ENCODE data around the gene ATP13A2.

The ATP13A2 gene

DNA sequence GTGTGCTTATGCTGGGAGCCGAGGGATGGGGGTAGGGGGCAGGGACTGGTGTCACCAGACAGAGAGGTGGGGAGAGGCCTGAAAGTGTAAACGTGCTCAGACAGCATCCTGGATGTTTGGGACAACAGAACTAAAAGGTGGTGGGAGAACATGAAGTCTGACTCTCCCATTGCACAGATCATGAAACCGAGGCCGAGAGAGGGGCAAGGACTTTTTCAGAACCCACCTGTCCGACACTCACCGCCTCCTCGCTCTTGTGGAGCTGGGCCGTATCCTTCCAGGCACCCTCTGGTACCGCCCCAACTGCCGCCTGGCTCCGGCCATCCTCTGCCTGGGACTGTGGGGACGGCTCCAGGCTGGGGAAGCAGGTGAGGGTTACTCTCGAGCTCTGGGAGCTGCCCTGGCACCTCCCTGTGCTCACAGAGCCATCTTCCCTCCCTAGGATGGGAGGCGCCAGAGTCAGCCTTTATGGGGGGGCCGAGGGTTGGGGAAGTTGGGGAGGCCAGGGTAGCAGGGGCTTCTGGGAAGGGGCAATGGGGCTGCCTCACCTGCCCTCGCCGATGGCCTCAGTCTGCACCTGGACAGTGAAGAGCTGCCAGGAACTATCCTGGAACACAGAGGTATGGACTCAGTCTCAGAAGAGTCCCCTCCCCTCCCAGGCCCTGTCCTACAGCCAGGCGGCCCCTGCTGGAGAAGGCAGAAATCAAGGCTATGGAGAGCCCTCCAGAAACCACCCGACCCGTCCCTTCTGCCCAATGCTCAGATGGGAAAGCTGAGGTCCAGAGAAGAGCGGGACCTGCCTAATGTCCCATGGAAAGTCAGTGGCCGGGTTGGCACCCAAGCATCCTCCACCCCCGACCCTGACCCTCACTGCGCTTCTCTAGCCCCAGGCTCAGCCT is 7.0 kb downstream of the ATP13A2 start:
- no peak for DNase-seq (ENCODE audit: low read depth, low spot score)

DNA sequence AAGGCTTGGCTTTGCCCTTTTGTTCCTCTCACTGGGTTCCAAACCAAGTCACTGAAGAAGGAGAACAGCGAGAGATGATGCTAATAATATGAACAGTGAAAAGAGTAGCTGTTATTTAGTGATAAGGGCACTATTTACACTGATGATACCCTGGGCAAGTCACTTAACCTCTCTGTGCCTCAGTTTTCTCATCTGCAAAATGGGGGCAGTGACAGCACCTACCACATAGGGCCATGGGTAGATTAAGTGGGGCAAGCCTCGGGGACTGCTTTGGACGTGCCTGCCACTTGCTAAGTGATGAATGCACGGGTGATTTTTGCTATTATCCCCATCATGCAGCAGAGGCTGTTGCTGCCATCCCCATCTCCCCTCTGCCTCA is 9.2 kb downstream of the ATP13A2 start:
- DNase-seq (ENCODE audit: low read depth, low spot score), result no peak

DNA sequence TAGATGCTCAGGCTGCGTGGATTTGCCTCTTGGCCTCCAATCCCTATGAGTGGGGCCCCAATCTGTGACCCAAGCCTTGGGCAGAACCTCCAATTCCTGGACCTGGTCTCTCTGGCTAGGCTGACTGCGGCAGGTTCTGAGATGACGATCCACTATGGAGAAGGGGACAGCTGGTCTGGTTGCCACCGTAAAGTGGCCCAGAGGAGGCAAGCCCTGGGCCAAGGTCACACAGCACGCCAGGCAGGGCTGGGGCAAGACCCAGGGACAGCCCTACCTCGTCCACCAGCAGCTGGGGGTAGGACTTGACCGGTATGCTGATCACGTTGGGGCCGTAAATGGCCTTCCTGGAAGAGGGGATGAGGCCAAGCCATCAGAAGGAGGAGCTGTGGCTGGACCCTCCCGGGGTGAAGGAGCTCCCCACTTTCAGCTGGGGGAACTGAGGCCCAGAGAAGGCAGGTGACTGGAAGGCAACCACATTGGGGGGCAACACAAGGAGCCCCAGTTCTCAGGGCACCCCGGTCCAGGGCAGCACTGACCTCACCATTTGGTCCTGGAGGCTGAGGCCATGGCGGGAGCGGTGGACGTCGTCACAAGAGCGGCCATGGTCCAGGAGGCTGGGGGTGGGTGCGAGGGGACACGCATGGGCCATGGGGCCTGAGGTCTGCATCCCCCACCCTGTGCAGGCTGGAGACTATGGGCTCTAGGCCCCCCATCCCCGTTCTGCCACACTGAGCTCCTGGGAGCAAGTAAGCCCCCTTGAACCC is 9.8 kb downstream of the ATP13A2 start:
- no peak for DNase-seq (ENCODE audit: low read depth, low spot score)

DNA sequence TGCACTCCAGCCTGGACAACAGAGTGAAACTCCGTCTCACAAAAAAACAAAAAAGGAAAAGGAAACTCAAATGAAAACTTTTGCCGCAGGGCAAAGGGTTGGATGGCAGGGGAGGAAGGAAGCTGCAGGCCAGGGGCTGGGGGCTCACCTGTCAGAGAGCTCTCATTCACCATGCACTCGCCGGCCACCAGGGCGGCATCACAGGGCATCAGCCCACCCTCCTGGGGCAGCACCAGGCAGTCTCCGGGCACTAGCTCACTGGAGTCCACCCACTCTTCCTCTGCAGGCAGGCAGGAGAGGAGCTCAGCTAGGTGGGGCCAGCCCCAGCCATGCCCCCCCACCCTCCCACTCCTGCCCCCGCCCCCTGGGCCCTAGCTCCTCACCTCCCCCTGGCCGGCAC is 11.9 kb downstream of the ATP13A2 start:
- DNase-seq (ENCODE audit: low read depth, low spot score), result no peak

DNA sequence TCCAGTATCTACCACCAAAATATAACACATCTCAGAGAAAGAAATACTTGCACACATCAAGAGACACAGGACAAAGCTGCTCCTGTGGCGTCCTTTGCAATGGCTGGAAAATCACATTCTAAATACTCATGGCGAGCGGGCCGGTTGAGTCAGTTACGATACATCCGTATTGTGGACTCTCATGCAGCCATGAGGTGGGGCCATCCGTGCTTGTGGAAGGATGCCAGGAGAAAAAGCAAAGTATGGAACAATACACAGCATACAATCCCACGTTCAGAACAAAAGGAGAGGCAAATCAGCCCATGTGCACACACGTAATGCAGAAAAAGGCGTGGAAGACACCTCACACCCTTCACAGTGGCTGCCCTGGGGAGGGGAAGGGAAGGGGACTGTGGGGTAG is 13.1 kb downstream of the ATP13A2 start:
- DNase-seq (ENCODE audit: low read depth, low spot score), result no peak

DNA sequence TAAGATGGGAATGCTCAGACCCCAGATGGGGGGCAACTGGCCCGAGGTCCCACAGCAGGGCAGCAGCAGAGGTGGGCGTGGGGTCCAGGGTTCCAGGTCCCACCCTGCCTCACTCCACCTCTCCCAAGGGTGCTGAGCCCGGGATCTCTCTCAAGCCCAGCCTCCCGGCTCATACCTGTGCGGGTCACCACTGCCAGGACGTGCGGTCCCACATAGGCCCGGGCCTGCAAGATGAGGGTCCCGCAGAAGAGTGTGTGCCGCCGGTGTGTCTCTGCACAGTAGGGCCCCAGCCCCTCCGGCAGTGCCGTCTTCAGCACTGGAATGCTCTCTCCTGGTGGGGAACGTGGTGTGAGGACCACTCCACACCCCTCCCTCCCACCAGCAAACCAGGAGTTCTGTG is 14.9 kb downstream of the ATP13A2 start:
- DNase-seq (ENCODE audit: low read depth, low spot score), result no peak

DNA sequence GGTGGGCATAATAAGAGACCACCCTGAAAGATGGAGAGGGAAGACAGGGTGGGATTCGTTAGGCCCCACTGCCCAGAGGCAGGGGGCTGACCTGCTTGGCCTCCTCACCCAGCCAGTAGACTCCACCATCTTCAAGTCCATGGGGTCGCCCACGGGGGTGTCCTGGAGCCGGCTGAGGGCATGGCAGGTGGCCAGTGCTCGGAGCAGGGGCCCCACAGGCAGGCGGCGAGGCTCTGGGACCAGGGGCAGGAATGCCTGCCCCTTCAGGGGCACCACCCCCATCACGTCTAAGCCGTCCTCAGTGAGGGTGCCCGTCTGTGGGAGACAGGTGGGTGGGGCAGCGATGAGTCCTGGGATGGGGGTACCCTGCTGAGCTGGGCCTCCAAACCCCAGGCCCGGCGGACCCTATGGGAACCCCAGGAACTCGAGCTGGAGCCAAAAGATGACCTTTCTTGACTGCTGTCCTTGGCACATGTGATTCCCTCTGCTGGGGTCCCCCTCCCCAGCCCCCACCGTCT is 18.1 kb downstream of the ATP13A2 start:
- DNase-seq (ENCODE audit: low read depth, low spot score), result no peak

DNA sequence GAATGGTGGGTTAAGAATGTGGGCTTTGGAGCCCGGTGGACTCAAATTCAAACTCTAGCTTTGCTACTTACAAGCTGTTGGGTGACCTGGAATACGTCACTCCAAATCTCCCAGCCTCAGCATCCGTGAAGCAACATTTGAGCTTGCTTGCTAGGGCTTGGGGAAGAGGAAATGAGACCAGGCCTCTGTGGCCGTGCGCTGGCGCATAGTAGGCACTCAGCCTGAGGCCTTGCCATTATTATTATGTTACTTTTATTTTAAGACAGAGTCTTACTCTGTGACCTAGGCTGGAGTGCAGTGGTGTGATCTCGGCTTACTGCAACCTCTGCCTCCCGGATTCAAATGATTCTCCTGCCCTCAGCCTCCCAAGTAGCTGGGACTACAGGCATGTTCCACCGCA is 19.1 kb downstream of the ATP13A2 start:
- no peak for DNase-seq (ENCODE audit: low read depth, low spot score)

DNA sequence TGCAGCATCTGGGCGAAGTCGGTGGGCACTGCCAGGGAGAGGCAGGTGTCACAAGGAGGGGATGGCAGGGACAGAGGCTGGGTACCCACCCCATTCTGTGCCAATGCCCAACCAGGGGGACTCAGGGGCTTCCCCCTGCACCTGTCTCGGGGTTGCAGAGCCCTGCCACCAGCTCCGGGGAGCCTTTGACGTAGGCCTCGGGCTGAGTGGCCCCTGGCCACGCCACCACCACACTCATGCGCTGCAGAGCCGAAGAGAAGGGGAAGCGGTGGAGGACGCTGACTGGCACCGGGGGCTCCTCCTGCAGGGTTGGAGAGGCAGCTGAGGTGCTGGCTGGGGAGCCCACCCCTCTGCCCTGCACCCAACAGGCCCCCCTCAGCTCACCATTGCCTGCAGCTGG is 19.6 kb downstream of the ATP13A2 start:
- no peak for DNase-seq (ENCODE audit: low read depth, low spot score)

DNA sequence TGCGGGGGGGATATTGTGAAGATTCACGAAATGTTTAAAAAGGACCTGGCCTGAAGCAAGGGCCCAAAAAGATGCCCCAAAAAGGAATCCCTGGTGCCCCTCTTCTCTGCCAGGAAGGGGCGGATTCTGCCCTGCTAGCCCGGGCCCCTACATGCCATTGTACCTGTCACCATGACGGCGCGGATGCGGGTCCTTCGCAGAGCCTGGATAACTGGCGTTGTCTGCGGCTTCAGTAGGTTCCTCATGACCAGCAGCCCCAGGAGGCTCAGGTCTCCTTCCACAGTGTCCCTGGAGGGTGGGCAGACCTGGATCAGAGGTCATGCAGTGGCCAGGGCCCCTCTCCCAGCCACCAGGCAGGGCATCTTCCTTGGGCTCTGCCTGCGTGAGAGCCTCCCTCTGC is 20.2 kb downstream of the ATP13A2 start:
- no peak for DNase-seq (ENCODE audit: low read depth, low spot score)

DNA sequence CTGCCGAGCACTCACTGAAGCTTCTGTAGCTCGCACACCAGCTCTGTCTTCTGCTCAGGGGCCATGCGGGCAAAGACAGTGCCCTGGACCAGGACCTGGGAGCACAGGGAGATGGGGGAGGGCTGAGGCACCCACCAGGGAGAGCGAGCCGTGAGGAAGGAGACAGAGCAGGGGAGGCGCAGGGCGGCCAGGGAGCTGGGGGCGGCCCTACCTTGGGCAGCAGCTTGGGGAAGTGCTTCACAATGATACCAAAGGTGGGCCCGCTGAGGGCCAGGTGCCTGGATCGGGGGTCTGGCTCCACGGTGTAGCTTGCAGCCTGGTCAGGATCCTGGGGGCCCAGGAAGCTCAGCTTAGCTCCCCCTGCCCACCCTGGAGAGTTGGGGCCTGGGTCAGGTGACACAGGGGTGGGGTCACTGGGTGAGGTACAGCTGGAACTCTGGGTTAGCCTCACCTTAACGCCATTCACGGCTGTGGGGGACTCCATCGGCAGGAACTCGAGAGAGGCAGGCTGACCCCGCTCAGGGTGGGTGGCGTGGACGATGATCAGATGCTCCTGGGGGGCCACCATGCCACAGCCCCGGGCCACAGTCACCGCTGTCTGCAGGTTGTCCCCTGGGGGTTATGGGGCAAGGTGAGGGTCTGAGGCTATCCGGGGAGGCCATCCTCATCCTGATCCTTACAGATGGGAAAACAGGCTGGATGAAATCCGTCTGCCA is 21.9 kb downstream of the ATP13A2 start:
- no peak for DNase-seq (ENCODE audit: low read depth, low spot score)

DNA sequence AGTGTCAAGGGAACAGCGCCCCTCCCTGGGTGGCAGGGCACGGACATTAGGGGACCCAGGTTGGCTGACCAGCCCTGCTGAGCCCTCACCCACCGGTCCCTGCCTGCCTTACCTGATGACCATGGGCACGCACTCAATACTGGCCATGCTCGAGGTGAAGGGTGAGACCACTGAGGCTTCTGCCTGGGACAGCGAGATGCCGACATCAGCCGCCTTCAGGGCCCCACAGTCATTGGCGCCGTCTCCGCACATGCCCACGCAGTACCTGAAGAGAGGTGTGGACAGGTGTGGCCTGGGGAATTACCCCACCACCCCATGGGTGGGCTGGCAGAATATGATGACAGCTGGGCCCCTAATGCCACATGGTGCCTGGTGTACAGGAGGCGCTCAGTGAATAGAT is 23.5 kb downstream of the ATP13A2 start:
- DNase-seq (ENCODE audit: low read depth, low spot score), result no peak

DNA sequence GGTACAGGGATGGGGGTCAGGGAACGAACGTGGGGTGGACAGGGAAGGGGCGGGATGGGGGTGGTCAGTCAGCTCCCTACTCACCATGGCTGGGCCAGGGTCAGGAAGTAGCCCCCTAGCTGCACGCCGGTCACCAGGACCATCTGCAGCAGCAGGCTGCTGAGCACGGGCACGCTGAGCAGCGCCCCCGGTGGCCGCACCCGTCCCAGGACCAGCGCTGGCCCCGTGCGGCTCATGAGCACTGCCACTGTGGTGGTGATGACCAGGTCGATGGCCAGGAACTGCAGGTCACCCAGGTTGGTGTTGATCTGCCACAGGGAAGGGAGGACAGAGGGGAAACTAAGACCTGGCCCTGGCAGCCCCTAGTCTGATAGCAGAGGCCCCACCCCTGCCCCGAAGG is 24.8 kb downstream of the ATP13A2 start:
- no peak for DNase-seq (ENCODE audit: low read depth, low spot score)

DNA sequence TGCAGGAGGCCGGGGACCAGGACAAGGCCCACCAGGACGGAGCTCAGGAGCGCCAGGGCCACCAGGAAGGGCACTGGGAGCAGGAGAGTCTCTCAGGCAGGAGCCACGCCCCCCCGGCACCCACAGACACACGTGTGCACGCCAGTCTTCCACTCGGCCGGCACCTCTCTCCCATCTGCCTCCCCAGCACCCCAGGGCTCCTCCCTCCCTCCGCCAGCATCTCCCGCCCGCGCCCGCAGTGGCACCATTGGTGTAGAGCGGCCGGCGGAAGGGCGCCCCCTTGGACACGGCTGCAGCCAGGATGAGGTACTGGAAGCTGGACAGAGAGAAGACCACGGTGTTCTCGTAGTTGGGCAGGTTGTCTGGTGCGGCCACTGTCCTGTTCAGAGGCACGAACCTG is 25.2 kb downstream of the ATP13A2 start:
- no peak for DNase-seq (ENCODE audit: low read depth, low spot score)

DNA sequence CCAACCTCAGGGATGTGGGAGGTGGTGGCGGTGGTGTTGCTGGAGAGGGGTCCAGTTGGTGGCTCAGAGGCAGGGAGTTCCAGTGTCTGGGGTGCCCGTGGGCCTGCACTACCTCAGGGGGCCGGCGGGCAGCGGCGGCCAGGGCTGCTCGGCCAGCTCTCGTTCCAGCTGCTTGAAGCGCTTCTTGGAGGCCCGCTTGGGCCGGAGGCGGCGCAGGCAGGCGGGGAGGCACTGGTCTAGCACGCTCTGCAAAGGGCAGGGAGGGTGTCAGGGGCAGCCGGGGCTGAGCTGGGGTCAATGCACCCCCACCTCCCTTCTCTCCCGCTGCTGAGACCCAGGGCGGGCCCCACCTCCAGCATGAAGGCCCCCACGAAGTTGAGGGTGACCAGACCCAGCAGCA is 25.6 kb downstream of the ATP13A2 start:
- no peak for DNase-seq (ENCODE audit: low read depth, low spot score)

DNA sequence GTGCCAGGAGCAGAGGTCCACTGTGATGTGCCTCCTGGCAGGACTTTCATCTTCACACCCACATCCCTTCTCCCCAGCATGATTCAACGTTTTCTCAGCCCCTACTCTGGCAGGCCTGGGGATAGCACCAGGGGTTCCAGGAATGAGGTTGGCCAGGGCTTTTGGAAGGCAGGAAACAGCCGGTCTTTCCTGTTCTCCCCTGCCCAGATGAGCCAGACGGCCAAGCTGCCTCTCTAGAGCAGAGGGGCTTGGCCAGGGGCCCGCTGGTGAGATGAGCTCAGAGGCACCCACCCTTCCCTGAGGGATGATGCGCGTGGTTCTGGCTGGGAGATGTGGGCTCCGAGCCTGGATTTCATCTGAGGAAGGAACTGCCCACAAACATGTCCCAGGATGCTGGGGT is 27.0 kb downstream of the ATP13A2 start:
- peak; percentile 63 for DNase-seq (ENCODE audit: low read depth, low spot score)

DNA sequence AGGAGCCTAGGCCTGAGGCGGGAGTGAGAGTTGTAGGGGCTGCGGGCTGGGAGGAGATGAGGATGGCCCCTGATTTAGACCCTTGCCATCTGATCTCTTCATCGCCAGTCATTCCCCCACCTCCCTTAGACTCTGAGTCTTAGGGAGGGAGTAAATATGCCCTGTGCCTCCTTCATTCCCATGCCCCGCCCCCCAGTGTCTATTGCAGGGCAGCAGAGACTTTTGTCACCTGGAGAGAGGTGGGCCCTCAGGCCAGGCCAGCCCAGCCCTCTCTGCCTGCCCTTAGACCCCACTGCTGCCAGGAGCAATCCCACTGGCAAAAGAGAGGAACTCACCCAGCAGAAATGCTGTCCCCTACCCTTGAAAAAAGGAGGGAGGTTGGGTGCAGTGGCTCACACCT is 28.1 kb downstream of the ATP13A2 start:
- DNase-seq (ENCODE audit: low read depth, low spot score), result no peak

DNA sequence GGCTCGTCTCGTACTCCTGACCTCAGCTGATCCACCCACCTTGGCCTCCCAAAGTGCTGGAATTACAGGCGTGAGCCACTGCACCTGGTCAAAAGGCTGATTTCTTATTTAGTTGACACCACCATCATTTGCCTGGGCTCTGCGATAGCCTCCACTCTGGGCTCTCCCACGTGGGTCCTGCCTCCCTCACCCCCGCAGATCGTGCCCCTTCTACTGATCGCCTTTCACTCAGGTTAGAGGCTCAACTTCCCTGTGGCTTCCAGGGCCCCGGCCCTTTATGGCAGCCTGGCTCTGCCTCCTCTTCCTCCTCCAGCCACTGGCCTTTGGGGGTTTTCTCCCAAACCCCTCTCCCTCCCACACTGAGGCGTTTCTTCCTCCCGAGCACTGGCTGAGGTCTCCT is 28.8 kb downstream of the ATP13A2 start:
- no peak for DNase-seq (ENCODE audit: low read depth, low spot score)

DNA sequence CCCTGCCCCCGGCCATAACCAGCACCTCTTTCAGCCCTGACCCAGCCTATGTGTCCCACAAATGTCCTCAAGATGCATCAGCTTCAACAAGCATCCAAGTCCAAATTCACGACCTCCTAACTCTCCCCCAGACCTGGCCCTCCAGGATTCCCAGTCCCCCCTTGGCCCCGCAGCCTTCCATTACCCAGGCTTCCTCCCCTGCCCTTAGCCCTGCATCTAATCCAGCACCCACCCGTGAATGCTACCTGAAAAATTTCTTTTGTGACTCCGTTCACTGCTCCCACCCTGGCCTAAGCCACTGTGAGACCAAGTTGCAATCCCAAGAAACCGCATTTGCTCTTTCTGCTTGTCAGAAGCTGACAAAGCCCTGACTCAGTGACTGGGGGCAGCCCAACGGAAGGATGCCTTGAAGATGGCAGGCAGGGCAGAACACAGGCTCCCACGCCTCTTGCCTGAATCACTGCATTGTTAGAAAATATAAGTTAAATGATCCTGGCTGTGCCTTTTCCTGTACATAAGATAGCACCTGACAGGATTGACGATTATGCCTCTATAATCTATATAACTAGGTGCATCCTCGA is 30.4 kb downstream of the ATP13A2 start:
- no peak for DNase-seq (ENCODE audit: low read depth, low spot score)

DNA sequence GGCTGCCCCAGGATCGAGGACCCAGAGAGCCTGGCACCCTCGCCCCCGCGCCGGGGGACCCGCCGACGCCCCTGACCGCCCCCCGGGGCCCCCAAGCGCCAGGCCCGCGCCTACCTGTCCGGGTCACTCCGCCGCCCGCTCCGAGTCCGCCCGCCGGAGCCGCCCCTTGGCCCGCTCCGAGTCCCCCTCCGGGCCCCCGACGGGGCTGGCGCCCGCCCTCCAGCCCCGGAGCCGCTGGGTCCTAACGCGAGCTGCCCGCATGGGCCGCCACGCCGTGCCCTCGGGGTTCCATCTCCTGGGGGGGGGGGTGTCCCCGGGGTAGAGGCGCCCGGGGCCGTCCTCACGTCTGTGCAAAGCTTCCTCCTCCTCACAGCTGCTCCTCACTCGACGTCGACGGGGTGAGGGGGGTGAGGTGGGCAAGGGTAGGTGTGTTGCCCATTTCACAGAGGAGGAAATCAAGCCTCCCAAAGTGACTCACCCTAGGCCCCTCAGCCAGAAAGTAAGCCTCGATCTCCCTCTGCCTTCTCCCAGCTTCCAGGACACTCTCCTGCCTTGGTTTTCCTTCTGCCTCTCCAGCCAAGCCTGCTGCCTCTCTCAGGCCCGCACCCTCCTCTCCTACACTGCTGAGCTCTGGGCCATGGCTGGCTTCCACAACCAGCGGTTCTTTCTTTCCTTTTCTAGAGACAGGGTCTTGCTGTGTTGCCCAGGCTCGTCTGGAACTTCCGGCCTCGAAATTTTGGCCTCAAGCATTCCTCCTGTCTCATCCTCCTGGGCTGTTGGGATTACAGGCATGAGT is 31.1 kb downstream of the ATP13A2 start, which contains the start of gene MFAP2:
TSS of gene MFAP2 (minus strand) at position 148 of the 796 bp plus-strand sequence. CDS start 2,347 bp downstream, outside the sequence.
- DNase-seq (ENCODE audit: low read depth, low spot score), result no peak

Data from brain pericyte (primary cell).